Measurements from ENCODE around the gene HS3ST6.

DNA sequence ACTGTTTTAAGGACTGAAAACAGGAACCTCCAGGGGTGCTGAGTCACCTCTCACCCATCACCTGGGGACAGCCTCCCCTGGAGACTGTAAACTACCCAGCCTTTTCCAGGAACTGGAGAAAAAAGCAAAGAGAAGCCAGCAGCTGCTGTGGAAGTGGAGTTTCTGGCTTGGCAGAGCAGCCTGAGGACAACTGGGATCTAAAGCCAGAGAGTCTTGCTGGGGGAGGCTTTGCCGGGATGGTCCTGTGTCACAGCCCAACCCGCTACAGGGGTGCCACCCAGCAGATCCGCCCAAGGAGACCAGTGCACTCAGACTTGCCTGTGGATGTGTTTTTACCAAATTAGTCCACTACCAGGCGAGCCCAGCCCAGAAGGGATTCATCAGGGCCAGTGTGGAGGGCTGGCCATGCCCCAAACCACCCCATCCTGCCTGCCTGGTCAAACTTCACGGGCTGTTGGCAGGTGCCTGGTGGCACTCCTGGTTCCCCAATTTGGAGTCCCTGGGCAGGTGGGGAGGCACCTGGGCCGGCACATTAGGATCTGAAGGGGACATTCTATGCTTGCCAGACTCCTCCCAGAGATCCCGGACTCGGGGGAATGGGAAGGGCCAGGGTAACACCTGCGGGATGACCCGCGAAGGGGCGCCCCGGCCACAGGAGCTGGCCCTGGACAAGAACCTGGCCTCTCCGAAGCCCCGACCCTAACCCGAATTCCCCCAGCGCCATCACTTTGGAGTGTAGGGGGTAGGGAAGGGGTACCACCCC, 24.0 kb upstream of the HS3ST6 start:
- TF ChIP-seq, protein P1, sequence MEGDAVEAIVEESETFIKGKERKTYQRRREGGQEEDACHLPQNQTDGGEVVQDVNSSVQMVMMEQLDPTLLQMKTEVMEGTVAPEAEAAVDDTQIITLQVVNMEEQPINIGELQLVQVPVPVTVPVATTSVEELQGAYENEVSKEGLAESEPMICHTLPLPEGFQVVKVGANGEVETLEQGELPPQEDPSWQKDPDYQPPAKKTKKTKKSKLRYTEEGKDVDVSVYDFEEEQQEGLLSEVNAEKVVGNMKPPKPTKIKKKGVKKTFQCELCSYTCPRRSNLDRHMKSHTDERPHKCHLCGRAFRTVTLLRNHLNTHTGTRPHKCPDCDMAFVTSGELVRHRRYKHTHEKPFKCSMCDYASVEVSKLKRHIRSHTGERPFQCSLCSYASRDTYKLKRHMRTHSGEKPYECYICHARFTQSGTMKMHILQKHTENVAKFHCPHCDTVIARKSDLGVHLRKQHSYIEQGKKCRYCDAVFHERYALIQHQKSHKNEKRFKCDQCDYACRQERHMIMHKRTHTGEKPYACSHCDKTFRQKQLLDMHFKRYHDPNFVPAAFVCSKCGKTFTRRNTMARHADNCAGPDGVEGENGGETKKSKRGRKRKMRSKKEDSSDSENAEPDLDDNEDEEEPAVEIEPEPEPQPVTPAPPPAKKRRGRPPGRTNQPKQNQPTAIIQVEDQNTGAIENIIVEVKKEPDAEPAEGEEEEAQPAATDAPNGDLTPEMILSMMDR (IDR thresholded peaks at IDR 0.05): no peak
- no peak for TF ChIP-seq POLR2A (IDR thresholded peaks at IDR 0.05)
